K562 (cell line): ENCODE measurements around the gene CPM. TPM values are rescaled to one million over a fixed set of nuclear protein-coding genes. Genes with fewer than 3 reads are reported as not detected.

ENCODE experiments used
- CXXC5 ChIP-seq: fragments of 250-450 bp; sonication (Bioruptor Pico); IDR thresholded peaks from 2 replicates; pipeline ENCODE4 v1.8.0; 2022; ENCODE audit warnings: inconsistent platforms, mild to moderate bottlenecking, moderate library complexity
- E2F3 ChIP-seq: fragments of 250-450 bp; sonication (Bioruptor Pico); IDR thresholded peaks from 2 replicates; pipeline ENCODE4 v1.4.0; 2020; ENCODE audit warnings: mild to moderate bottlenecking
- POLR2AphosphoS5 ChIP-seq: IDR thresholded peaks from 2 replicates; pipeline ENCODE4 v1.6.1; 2011; ENCODE audit warnings: mild to moderate bottlenecking, low read depth, low read length, moderate library complexity; ENCODE audit not compliant: control insufficient read depth, insufficient read depth
- SAP30 ChIP-seq: fragments of 200-600 bp; sonication (generic); IDR thresholded peaks from 2 replicates; pipeline ENCODE4 v1.6.1; 2012; ENCODE audit warnings: borderline replicate concordance, low read depth, mild to moderate bottlenecking, moderate library complexity, low read length, control low read depth, inconsistent platforms; ENCODE audit not compliant: insufficient read depth, poor library complexity, severe bottlenecking
- WHSC1 ChIP-seq: IDR thresholded peaks from one replicate; pipeline ENCODE4 v1.6.1; 2012; ENCODE audit warnings: low read length, control low read depth, inconsistent platforms
- ZNF76 ChIP-seq: fragments of 250-450 bp; sonication (Bioruptor Pico); IDR thresholded peaks from 2 replicates; pipeline ENCODE4 v1.4.0; 2020; ENCODE audit warnings: mild to moderate bottlenecking, moderate library complexity, borderline replicate concordance
- polyA plus RNA-seq, 8 experiments: library from polyadenylated mRNA; depleted of rRNA in 4 of 8; stranded (reverse) in 5 of 8; unstranded in 3 of 8; fragments of >200 nt; fragmentation: Nextera tagmentation in 2 of 8; fragmentation: Illumina TruSeq in 1 of 8; extraction: Ambion mirVana in 2 of 8; extraction: Trizol in 1 of 8; gene quantifications; 2 replicates each; pipeline versions ENCODE4 v1.2.1 to v1.2.3, GENCODE V29; 2011 to 2014; ENCODE audit warnings: inconsistent platforms in 1 of 8, missing spikeins in 1 of 8
- total RNA-seq, 7 experiments: library from RNA; depleted of rRNA in 6 of 7; stranded (reverse); fragments of >200 nt in 6 of 7; fragmentation: Illumina TruSeq in 2 of 7; extraction: Trizol in 2 of 7; gene quantifications; 2 replicates each; pipeline versions ENCODE4 v1.2.1 to v1.2.3, GENCODE V29; 2011 to 2021; ENCODE audit warnings: low replicate concordance in 1 of 7
- TF ChIP-seq, protein P1 (sequence below): fragments of 250-450 bp; sonication (Bioruptor Pico); IDR thresholded peaks from 2 replicates; pipeline ENCODE4 v1.5.0; 2020; ENCODE audit warnings: mild to moderate bottlenecking, borderline replicate concordance
- TF ChIP-seq, protein P2 (sequence below): fragments of 450-650 bp; IDR thresholded peaks from 2 replicates; pipeline ENCODE4 v1.7.0; 2016; ENCODE audit warnings: borderline replicate concordance

Gene CPM
- total and polyA plus RNA-seq, 9 of the 15 experiments (the other 6 are each of a cell fraction or from before 2014, with no cell fraction given) = 0.31 TPM; not detected in 8

DNA sequence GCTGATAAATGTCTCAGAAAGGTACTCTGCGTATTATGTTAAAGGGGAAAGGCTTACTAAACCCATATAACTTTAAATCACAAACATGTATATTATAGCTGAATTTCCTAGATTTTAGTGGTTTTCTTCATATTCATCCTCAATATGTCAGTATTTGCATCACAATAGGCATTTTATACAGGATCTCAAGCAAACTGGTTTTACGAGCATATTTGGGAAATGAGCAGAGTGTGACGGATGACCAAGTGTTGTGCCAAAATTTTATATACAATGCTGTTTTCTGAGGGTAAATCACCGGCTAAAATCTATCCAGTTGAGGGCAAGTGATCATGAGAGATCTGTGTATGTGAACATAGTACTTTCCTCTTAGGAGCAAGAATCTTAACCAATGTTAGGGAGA, 8.4 kb downstream of the CPM start (continued):
- TF ChIP-seq POLR2AphosphoS5 (no peak), WHSC1 (no peak), ZNF76 (CRISPR knock-in tag) (no peak), SAP30 (no peak), E2F3 (CRISPR knock-in tag) (no peak), CXXC5 (CRISPR knock-in tag) (no peak)
- TF ChIP-seq, protein P1, sequence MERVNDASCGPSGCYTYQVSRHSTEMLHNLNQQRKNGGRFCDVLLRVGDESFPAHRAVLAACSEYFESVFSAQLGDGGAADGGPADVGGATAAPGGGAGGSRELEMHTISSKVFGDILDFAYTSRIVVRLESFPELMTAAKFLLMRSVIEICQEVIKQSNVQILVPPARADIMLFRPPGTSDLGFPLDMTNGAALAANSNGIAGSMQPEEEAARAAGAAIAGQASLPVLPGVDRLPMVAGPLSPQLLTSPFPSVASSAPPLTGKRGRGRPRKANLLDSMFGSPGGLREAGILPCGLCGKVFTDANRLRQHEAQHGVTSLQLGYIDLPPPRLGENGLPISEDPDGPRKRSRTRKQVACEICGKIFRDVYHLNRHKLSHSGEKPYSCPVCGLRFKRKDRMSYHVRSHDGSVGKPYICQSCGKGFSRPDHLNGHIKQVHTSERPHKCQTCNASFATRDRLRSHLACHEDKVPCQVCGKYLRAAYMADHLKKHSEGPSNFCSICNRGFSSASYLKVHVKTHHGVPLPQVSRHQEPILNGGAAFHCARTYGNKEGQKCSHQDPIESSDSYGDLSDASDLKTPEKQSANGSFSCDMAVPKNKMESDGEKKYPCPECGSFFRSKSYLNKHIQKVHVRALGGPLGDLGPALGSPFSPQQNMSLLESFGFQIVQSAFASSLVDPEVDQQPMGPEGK (CRISPR knock-in tag) = no peak
- TF ChIP-seq, protein P2, sequence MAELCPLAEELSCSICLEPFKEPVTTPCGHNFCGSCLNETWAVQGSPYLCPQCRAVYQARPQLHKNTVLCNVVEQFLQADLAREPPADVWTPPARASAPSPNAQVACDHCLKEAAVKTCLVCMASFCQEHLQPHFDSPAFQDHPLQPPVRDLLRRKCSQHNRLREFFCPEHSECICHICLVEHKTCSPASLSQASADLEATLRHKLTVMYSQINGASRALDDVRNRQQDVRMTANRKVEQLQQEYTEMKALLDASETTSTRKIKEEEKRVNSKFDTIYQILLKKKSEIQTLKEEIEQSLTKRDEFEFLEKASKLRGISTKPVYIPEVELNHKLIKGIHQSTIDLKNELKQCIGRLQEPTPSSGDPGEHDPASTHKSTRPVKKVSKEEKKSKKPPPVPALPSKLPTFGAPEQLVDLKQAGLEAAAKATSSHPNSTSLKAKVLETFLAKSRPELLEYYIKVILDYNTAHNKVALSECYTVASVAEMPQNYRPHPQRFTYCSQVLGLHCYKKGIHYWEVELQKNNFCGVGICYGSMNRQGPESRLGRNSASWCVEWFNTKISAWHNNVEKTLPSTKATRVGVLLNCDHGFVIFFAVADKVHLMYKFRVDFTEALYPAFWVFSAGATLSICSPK = no peak
- TF ChIP-seq, all 486 proteins: peak for 0
